HG02588 (cell line): Measurements from ENCODE around the gene LARP6.

Experiments used
- ATAC-seq: cut with Tn5 transposase; IDR thresholded peaks from one replicate; pipeline ENCODE4 v1.9.1; 2021; ENCODE audit warnings: mild to moderate bottlenecking, moderate library complexity; ENCODE audit not compliant: unreplicated experiment

The LARP6 gene

DNA sequence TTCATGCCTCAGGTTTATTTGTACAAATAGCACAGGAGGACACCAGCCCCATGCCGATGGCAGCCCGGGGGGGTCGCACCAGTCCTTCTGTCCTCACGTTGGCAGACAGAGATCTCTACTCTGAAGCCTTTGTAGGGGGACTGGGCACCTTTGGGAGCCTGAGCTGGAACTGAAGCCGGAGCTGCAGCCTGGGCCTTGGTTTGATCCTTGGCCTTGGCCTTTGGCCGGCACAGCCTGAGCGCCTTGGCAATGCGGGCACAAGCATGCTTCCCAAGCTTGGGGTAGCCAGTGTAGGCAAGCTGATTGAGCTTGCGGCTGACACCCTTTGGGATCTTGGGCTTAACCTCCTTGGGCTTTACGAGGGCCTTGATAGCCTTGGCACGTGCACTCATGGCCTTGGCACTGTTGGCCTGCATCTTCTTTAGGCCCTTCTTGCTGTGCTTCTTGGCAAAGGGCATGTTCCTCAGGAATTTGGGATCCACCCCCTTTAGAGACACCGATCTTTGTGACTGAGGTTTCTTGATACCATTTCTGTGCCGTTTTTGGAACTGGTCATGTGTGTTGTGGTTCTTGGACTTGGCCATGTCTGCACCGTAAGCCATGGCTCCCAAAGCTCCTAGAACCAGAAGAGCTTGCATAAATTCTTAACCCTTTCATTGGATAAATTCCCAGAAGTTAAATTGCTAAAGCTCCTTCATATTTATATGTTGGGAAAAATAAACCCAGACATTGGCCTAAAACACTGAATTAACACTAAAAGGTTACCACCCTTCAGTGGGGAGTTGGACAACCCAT lies 57.2 kb downstream of the LARP6 start:
- ATAC-seq, result no peak

DNA sequence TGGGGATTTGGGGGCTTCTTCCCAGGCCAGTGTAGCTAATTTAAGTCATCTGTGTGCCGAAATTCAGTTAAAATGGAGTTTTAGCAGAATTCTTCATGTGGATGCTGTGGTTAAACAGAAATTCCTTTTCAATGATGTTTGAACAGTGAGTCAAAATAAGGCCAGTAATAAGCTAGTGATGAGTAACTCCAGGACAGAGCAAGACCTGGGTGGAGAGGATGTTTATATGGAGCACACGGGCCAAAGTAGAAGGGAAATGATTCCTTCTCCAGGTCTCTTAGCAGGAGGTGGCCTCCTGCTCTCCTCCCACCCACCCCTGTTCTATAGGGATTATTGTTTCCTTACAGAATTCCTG lies 58.7 kb downstream of the LARP6 start:
- ATAC-seq, result no peak

DNA sequence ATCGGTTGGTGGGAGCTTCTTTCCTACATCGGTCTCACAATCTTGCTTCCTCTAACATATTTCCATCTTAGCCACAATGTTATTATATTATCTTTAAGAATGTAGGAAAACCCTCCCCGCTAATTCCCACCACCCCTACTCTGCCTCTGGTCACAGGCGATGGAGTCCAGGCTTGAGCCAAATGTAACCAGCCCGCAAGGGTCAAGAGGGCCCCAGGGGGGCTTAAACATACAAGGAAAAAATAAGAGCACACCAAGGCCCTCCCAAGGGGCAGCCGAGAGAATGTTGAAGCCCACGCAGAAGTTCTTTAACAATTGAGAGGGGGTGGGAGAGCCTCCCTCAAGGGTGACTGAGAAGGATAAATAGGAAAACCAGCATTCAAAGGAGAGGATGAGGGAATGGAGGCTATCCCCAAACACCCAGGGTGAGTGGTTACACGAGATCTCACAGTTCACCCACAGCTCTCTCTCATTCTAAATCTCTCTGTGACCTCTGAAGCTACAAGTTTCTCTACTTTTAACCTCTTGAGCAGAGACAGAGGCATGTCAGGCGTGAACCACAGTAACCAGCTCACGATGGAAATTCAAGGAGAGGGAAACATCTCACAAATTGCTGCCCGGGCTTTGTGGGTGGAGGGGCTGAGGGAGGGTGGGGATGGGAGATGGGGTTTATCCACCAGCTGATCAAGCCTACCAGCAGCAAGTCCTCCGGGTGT lies 59.2 kb downstream of the LARP6 start:
- no peak for ATAC-seq

DNA sequence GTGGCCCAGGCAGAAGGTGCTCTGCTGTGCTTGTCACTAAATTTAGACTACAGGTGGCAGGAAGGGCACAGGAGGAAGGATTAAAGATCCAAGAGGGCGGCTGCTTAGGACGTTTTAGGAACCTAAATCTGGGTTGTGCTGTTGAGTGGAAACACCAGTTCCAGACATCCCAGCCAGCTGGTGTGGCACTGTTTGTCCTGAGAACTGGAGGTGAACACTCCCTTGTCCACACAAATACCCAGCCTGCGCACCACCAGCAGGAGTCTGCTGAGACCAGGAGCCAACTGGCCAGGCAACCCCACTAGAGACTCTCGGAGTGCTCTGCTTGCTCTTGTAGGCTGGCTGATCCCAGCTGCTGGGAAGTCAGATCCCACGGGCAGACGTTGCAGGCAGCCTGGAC lies 60.3 kb downstream of the LARP6 start:
- ATAC-seq, result no peak

DNA sequence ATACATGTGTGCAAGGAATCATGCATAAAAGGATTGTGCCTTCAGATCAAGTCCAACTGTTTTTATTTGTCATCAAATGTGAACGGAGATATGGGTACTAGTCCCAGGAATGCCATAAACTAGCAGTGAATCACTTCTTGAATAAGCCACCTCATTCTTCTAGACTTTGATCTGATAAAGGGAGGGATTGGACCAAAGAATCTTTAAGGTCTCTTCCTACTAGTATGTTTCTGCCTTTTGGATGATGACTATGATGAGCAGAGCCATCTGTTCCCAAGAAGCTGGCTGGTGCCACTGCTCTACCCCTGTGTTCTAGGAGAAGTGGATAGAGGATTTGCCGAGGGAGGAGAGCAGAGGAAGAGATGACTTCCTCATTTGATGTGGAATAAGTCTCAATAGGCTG lies 61.8 kb downstream of the LARP6 start:
- no peak for ATAC-seq

DNA sequence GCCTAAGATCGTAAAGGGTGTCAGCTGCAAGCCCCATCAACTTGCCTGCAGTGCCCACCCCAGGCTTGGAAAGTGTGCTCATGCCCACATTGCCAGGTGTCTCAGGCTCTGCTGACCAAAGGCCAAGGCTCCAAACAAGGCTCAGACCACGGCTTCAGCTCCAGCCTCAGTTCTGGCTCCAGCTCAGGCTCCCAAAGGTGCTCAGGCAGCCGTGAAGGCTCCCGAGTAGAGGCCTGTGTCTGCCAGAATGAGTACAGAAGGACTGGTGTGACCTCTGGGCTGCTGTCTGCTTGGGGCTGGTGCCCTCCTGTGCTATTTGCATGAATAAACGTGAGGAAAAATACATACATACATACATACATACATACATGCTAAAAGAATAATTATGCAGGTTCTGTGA lies 62.7 kb downstream of the LARP6 start:
- ATAC-seq, result no peak

DNA sequence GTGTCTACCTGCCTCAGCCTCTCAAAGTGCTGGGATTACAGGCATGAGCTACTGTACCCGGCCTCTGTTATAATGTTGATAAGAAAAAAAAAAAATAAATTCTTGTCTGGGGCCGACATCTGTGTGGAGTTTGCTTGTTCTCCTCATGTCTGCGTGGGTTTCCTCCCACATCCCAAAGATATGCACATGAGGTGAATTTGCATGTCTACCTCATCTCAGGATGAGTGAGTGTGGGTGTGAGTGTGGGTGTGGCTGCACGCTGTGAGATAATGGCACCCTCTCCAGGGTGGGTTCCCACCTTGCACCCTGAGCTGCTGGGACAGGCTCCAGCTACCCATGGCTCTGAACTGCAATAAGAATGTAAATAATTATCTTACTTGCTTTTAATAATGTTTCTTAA lies 64.7 kb downstream of the LARP6 start:
- no peak for ATAC-seq

DNA sequence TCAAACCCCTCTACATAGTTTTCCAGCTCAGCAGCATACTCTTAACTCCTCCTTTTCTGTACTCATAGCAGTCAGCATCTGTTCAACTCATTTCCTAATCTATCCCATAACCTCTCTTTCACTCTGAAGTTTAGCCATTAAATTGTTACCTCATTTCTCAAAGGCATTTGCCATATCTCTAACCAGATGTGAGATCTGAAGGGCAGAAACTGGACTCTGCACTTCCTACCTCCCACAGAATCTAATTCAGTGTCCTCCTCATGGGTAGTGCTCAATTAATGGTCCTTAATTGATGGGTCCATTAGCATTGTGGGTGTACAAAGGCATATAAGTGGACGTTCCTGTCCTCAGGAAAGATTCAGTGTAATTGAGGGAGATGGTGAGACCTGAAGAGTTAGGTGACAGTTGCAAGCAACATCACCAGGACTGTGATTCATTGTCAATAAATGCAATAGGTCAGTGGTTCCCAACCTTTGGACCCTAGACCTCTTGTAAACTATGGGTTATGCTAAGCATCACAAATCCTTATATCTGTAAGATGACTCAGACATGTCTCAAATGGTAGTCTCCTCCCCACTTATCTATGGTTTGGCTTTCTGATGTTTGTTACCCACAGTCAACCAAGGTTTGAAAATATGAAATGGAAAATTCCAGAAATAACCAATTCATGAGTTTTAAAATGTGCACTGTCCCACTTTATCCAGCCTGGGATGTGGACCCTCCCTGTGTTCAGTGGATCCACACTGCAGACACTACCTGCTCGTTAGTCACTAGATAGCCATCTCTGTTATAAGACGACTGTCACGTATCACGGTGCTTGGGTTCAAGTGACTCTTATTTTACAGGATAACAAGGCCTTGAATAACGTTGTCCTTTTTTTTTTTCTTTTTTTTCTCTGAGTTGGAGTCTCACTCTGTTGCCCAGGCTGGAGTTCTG lies 65.6 kb downstream of the LARP6 start:
- ATAC-seq, result no peak

DNA sequence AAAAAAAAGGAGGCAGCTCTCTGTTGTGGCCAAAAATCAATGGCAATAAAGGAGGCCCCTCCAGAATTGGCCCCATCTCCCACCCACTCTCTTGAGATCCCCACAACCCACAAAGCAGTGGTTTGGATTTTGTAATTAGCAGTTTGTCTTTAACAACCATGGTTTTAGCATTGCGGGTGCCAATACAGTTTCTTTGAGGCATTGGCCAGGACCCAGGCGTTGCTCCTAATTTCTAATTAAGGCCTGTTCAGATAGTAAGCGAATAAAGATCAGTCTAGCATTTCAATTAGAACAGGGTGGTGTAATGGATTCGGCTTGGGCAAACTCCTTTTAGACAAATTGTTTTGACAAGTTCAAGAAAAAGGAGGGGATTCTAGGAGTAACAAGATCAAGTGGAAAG lies 67.0 kb downstream of the LARP6 start:
- no peak for ATAC-seq

DNA sequence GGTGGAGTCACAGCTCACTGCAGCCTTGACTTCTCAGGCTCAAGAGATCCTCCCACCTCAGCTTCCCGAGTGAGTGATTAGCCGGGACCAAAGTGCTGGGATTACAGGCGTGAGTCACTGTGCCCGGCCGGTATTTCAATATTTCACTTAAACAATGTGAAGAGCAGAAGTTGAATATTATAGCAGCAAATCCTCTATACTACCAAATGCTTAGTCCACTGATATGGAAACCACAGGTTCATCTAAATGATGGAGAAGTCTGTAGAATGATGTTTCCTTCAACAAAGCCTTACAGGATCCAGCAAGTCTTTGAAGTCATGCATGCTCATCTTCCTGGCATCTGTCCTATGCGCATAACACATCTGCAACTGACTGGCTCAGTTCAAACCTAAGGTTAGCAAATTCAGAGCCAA lies 70.3 kb downstream of the LARP6 start:
- ATAC-seq, result no peak

DNA sequence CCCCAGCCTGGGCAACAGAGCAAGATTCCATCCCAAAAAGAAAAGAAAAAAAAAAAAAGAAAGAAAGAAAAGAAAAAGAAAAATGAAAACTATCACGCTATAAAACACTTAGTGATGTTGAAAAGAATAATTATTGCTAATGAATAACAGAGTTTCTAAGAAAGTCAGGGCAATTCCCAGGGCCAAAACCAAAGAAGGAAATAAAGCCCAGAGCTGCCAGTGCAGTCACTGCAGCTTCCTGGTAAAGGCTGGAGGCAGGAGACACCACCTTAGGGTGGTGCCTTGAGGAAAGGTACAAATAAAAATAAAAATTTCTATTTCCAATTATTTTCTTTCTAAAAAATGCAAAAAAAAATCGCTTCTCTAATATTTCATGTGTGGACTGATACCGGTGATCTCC lies 70.9 kb downstream of the LARP6 start:
- ATAC-seq, result no peak

DNA sequence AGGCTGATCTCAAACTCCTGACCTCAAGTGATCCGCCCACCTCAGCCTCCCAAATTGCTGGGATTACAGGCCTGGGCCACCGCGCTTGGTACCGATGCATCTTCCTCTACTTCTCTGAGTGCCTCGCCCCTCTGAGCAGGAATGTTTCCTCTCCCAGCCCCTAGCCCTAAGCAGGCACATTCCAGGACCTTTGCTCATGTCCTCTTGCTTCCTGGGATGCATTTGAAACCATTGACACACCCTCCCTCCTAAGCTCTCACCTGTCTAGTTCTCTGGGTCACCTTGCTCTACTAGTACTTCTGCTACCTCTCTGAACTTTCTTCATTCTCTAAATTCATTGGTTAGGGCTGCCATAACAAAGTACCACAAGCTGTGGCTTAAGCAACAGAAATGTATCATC lies 72.7 kb downstream of the LARP6 start:
- ATAC-seq, result no peak
